CD4-positive, alpha-beta T cell treated with Interleukin-17A for 1 hour (primary cell): ENCODE measurements around the gene TAP1.
"Not testable (repeated sequence)": the region's sequence is repeated elsewhere in the genome, so short reads cannot be mapped to it uniquely, and the experiment has no call there.

ENCODE experiments used
- DNase-seq: peaks from one replicate; pipeline ENCODE4 v3.0.0-alpha.2; 2020

TAP1 gene, protein sequence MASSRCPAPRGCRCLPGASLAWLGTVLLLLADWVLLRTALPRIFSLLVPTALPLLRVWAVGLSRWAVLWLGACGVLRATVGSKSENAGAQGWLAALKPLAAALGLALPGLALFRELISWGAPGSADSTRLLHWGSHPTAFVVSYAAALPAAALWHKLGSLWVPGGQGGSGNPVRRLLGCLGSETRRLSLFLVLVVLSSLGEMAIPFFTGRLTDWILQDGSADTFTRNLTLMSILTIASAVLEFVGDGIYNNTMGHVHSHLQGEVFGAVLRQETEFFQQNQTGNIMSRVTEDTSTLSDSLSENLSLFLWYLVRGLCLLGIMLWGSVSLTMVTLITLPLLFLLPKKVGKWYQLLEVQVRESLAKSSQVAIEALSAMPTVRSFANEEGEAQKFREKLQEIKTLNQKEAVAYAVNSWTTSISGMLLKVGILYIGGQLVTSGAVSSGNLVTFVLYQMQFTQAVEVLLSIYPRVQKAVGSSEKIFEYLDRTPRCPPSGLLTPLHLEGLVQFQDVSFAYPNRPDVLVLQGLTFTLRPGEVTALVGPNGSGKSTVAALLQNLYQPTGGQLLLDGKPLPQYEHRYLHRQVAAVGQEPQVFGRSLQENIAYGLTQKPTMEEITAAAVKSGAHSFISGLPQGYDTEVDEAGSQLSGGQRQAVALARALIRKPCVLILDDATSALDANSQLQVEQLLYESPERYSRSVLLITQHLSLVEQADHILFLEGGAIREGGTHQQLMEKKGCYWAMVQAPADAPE

DNA sequence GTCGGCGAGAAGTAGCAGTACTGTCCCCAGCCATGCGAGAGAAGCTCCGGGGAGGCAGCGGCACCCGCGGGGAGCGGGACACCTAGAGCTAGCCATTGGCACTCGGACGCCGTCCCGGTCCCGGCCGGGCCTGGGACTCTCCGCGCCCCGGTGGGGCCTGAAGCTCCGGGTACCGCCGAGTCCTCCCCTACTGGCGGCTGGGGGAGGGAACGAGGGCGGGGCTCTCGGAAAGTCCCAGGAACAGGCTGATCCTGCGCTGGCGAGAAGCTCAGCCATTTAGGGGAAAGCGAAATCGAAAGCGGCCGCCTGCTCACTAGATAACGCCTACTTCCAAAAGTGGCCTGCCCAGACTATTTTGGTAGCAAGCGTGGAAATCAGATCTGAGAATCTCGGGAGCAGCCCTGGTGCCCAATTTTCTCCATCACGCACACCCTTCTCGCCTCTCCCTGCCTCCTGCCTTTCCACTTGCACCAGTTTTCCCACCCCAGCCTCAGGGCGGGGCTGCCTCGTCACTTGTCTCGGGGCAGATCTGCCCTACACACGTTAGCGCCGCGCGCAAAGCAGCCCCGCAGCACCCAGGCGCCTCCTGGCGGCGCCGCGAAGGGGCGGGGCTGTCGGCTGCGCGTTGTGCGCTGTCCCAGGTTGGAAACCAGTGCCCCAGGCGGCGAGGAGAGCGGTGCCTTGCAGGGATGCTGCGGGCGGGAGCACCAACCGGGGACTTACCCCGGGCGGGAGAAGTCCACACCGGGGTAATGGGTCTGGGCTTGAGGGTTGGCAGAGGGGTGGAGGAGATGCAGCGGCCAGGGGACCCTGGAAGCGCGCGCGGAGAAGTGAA, at the start of gene TAP1, which contains the start of gene PSMB9:
Gene TAP1 (minus strand): TSS at position 164 of the 835 bp plus-strand sequence. CDS start 68 bp downstream, at position 96.
Gene PSMB9 (plus strand): TSS at position 652 of the 835 bp plus-strand sequence. CDS start 38 bp downstream, at position 690.
- peak; percentile 96 for DNase-seq

DNA sequence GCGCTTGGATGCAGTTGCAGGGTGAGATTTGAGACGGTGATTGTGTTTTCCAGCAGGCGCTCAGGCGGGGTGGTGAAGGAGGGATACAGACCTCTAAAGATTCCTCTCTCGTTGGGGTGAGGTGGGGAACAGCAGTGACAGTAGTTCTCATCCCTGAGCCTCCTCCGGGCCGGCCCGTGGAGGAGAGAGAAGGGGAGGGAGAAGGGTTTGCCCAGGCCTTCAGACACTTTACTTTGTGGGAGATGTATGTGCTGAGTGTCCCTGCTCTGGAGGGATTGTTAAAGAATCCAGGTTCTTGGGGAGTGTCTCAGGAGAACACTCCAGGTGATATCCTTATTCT, 41.5 kb upstream of the TAP1 start:
- DNase-seq, result no peak

DNA sequence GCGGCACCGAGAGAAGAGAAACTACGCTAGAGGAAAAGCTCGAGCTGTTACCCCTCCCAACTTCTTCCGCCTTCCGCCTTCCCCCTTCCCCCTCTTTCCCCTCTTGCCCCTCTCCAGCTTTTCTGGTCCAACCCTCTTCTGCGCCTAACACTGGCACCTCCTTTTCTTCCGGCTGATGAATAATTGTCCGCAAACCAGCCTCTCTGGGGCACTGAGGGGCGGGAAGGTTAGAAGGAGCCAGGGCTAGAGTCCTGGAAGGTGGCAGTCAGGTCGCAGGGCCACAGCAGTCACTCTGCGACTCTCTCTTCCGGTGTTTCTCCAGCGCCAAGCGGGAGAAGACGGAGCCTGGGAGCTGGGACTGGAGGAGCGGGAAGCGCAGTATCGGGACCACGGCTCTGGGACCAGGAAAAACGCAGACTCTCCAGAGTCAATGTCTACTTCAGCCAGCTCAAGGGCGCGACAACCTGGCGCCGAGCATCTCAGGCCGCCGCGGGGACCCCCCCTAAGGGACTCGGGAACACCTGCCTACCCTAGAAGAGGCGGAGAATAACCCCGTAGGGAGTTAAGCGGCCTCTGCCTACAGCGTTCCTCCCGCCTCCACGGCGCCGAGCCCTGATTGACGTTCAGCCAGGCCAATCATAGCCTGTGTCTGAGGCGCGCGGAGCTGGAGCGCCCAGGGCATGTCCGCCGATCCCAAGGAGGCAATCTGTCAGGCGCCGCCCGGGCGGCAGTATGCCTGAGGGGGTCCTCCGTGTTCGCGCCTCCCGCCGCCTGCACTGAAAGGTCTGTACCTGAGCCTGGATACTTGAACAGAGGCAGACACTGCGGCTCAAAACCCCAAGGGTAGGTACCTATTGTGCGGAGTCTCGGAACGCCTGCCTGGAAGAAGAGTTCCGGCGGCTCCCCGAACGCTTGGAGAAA, 40.8 kb upstream of the TAP1 start:
- peak; percentile 96 for DNase-seq

DNA sequence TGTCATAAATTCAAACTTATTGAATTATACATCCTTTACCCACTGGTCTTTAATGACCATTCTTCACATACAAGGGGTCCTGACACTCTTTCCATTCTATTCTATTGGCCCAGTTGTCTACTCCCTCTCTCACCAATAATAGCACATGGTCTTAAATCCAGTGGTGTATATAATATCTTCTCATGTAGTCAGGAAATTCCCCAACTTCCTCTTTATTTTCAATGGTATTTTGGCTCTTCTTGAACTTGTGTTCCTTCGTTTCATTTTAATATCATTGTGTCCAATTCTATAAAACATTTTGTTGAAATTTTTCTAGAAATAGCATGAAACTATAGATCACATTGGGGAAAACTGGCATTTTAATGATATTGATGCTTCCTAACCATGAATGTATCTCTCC, 37.3 kb upstream of the TAP1 start:
- DNase-seq, result no peak

DNA sequence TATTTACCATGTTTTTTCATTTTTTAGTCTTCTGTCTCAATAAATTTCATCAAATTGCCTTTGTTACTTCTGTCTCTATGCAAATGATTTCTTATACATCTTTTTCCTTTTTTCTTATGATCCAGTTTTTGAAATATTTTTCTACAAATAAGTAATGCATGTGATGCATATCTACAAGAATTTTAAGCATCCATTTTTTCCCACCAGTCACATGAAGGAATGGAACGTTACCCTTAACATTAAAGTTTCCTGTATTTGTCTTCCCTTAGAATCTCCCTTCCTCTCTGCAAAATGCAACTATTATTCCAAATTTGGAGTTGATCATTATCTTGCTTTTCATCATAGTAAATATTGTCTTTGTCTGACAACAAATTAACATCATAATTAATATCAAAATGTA, 36.0 kb upstream of the TAP1 start:
- DNase-seq, result no peak

DNA sequence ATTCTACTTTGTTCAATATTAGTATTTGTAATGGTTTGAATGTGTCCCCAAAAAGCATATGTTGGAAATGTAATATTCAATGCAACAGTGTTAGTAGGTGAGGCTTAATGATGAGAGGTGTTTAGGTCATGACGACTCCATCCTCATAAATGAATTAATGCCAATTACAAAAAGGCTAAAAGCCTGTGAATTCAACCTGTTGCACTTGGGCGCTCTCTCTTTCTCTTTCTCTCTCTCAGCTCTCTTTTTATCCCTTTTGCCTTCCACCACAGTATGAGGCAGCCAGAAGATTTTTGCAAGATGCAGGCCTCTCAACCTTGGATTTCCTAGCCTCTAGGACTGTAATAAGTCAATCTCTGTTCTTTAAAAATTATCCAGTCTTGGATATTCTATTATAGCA, 35.1 kb upstream of the TAP1 start:
- no peak for DNase-seq

DNA sequence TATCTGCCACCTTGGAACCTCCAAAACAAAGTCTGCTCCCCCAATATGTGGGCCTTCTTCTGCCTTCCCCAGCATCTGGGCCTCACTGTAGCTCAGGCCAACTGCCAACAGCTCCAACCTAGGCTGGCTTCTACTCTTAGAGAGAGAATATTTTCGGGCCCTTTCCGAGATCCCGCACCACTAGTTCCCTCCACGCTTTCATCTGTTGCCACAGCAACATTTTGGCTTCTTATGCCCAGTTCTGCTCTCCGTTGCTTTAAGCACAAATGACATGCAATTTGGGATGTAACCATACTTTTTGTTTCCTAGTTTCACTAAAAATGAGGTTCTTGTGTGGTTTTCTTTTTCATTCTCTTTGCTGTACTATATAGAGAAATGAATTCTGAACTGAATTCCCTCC, 34.1 kb upstream of the TAP1 start:
- no peak for DNase-seq

DNA sequence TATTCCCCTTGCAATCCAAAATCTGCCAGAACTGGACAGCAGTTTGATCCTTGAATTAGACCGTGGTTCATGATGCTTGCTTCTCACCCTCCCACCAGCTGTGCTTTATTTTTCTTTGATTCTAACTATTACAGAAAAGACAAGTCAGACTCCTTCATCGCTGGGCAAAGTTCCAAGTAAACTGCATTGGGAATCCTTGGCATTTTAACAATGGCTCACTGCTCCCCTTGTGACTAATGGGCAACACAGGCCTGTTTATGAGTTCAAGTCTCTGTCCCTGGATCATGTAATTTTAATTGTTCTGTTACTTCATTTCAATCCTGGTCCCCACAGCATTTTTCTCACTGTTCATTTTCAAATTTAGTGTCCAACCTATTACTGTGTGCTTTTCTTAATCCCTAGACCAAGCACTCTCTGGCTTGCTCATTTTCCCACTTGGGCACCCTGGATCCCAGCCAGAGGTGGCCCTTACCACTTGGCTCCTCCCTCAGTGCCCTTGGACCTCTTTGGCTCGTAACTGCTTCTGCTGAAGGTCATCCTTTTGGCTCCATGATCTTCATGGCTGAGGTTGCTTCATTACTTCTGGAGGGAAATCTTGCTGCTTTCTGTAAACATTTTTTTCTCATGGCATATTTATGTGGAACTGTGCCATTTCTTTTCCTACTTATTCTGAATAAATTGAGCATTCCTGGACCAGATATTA, 33.3 kb upstream of the TAP1 start:
- DNase-seq, result no peak

DNA sequence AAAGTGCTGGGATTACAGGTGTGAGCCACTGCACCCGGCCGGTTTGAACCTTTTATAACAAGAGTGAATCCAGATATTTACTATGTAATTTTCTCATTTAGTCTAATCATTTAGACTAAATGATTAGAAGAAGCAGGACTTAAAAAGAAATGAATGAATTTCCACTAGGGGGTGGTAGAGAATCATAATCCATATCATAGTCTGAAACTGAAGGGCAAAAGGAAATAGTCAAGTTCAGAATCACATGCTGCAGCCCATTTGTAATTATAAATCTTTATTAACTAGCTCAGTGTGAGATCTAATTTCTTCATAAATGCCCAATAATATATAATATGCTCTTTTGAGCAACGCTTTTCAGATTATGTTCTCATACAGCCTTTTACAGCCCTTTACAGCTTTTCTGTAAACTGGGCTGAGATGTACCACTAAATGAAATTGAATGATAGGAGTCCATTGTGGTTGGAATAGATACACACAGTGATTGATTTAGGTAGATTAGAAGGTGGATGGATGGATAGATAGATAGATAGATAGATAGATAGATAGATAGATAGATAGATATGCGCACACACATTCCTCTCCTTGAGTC, 32.3 kb upstream of the TAP1 start:
- DNase-seq, result peak; percentile 82

DNA sequence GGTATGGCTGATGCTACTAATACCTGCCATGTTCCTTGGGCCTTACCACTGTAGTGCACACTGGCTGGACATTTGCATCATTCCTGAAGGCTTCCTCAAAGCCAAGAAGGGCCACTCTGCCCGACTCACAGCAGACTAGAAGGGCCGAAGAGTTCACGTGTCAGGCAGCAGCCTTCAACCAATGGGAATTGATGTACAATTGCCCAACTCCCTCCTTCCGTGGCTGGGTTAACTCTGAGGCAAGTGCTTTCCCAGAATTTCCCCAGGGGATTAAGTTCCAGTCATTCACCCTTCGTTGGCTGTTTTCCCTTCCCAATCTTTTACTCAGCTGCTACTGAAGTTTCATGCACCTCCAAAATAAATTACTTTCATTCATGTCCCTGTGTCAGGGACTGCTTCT, 30.3 kb upstream of the TAP1 start:
- no peak for DNase-seq

DNA sequence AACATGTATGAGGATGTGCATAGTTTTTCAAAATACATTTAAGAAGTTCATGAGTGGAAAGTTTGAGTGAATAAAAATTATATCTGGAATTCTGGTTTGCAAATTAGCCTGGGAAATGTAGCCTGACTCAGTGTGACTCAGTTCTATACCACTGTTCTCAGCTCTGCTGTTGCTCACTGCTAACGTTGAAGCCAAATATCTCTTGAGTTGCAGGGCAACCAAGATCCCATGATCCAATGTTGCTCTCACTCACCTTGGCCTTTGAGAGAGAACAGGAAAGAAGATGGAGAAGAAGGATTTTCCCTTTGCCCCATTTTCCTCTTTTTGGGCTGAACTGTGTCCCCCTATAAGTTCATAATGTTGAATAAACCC, 29.4 kb upstream of the TAP1 start:
- no peak for DNase-seq

DNA sequence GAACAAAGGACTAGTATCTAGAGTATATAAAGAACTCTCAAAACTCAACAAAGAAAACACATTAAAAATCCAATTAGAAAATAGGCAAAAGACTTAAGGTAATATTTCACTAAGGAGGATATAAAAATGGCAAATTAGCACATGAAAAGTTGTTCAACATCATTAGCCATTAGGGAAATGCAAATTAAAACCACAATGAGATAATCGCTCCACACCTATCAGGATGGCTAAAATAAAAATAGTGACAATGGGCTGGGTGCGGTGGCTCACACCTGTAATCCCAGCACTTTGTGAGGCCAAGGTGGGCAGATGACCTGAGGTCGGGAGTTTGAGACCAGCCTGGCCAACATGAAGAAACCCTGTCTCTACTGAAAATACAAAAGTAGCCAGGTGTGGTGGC, 27.5 kb upstream of the TAP1 start:
- DNase-seq, result not testable (repeated sequence)

DNA sequence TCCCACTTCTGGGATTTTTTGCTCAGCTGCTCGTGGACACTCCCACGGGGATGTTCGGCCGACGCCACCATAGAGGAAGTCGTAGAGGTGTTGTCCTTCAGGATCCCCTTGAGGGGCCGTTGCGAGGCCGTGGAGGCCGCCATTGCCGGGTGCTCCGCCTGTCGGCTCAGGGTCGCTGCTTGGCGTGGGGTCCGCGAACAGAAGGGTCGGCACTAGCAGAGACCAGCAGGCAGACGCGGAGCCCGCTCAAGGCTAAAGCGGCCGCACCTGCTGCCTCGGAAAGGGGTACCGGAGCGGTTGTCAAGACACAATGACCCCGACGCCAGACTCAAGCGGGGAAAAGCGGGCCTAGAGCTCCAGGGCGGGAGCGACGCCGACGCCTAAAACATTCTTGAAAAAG, 26.2 kb upstream of the TAP1 start:
- no peak for DNase-seq

DNA sequence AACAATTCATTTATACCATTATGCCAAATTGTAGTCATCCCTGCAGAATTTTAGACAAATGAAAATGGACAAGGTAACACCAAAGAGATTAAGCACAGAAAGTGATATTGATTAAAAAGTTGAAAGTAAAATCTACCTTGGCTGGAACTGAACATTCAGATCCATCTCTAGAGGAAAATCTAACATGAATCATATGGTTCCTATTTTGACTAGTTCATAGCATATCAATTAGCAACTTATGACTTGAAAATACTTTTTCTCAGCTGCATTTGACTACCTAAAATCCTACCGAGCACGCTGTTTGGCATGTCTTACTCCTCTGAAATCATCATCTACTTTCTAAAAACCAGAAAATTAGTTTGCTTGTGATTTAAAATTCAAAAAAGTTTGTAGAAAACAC, 23.1 kb upstream of the TAP1 start:
- no peak for DNase-seq

DNA sequence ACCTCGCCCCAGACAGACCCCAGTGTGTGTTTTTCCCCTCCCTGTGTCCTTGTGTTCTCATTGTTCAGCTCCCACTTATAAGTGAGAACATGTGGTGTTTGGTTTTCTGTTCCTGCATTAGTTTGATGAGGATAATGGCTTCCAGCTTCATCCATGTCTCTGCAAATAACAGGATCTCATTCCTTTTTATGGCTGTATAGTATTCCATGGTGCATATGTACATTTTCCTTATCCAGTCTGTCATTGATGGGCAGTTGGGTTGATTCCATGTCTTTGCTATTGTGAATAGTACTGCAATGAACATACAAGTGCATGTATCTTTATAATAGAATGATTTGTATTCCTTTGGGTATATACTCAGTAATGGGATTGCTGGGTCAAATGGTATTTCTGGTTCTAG, 20.4 kb upstream of the TAP1 start:
- DNase-seq, result not testable (repeated sequence)

DNA sequence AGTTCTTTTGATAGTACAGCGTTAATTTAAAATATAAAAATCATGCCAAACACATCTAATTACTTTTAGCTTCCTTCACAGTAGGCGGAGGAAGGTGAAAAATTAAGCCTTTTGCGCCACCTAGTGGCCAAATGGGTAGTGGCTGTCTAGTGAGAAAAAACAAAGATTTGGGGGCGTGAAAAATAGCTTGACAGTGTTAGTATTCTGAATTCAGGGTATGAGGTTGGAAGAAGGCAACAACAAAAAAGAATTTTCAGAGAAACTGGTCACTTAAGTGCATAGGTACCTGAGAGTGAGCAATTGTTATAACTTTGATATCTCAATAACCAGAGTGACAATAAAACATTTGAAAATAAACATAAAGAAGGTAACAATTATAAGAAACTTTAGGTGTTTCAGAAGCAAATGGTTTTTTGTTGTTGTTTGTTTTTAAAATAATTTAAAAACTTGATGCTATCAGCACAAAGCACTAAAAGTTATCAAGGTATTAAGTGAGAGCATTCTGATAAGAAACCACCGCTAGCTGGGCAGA, 14.8 kb upstream of the TAP1 start:
- peak; percentile 90 for DNase-seq

DNA sequence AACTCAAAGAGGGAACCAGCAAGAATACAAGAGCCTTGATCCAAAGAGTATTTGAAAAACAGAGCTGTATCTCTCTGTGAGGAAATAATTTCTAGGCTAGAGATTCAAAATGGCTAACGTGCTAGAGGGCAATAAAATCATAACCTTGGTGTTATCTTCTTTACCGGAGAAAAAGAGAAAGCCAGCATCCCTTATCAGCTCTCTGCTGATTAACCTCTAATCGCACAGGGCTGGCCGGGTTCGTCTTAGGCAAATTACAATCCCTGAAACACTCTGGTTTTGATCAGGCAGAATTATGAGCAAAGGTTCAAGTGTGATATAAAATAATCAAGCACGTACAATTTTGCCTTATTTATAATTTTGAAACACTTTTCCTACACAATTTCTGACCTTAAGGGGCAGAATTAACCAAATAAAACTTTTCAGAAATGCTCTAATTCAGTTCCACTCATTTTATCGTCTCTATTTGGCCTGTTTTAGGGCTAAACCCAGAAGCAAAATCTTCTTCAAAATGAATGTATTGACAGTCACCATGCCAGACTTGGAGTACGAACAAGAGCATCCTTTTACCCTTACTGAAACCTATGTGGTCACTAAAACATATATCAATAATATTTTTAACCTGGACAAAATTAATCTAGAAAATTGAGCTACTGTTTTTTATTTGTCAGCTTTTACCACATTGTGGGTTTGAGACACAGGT, 14.2 kb upstream of the TAP1 start:
- no peak for DNase-seq

DNA sequence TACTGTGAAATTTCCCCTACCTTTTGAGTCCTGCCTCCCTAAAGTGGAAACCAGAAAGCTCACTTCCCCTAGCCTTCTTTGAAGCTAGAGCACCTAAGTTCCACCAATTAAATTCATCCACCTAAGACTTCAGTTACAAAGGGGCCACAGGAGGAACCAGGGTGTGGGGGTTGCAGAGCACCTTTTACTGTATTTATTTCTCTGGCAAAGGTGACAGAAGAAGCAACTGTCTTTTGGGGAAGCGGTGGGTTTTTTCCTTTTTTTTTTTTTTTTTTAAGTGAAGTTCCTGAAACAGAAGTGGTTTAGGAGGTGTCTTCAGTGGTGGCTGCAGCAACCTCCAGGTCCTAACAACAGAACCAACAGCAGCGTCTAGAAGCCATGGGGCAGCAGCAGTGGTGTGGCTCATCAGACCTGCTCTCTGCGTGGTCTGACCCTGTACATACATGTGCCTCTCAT, 13.5 kb upstream of the TAP1 start:
- DNase-seq, result peak; percentile 49

DNA sequence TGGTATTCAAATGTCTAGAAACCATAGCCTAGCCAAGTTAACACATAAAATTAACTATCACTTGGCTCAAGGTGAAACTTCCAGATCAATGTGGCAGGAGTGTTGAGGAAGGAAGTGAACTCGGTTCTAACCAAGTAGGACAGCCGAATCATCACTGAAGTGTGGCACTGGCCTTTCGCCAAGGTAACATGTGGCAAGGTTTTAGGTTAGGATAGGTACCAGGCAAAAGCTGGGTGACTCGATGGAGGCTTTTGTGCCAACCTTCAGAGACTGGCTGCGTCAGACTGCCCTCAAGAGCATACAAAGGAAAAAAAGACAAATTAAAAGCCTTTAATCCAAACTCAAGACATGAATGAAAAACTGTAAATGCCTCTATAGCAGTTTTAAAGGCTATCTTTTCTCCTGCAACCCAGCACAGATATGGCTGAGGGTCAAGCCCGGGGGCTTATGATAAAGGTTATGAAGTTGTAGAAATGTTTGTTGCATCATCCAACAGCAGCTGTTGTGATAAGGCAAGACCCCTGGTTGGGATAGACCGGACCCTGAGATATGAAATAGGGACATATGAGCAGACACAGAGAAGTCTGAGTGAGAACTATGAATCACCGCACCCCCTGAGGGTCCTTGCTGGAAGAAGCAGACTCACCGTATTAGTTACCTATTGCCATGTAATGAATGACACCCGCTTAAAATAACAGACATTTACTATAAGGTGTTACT, 12.4 kb upstream of the TAP1 start:
- DNase-seq, result no peak

DNA sequence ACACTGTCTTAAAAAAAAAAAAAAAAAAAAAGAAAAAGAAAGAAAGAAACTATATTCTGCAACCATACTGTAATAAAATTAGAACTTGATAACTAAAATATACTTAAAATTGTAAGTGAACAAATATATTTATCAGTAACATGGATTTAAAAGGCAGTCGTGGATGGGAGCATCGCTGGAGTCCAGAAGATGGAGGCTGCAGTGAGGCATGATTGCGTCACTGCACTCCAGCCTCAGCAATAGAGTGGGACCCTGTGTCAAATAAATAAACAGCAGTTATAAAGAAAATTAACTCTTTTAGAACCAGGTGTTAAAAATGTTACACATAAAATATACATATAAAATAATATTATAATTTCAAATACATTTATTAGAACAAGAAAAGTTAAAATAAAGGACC, 9.2 kb upstream of the TAP1 start:
- no peak for DNase-seq
